GM18511 (cell line): Measurements from ENCODE around the gene LCP2.

Experiments used
- ATAC-seq: cut with Tn5 transposase; IDR thresholded peaks from one replicate; pipeline ENCODE4 v1.9.1; 2021; ENCODE audit warnings: mild to moderate bottlenecking, moderate library complexity; ENCODE audit not compliant: unreplicated experiment

Gene LCP2

DNA sequence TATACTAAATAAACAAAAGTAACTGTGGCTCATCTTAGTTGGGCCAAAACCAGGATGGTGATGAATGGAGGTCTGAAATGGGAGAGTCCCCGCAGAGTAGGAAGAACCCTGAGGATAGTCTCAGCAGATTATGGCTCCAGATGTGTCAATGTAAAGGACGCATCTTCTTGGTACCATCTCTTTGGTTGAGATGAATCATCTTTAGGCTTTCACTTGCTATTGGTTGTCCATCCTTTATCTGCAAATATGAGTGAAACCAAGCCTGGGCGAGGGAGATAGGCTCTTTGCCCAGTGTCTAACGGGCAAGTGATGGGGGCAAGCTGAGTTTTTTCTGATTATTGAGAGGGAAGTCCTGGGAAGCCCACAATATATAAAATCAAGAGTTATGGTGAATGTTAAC lies 19.4 kb upstream of the LCP2 start:
- no peak for ATAC-seq

DNA sequence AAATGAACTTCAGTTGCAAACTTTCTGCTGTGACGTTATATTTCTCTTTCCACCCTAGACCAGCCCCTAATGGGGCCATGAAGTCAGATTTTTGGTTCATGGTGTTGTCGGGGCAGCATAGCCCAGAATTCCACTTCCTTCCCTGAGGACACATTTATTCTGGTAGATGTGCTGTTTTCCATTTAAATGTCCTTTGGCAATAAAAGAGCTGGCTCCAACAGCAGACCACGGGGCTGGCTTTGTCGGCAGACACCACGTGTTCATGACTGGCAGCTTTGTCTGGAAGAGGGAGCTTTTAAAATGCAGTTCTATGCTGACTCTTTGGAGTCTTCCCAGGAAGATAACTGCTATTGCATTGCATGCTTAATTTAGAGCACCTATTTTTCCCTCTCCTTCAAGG lies 17.6 kb upstream of the LCP2 start:
- ATAC-seq = no peak

DNA sequence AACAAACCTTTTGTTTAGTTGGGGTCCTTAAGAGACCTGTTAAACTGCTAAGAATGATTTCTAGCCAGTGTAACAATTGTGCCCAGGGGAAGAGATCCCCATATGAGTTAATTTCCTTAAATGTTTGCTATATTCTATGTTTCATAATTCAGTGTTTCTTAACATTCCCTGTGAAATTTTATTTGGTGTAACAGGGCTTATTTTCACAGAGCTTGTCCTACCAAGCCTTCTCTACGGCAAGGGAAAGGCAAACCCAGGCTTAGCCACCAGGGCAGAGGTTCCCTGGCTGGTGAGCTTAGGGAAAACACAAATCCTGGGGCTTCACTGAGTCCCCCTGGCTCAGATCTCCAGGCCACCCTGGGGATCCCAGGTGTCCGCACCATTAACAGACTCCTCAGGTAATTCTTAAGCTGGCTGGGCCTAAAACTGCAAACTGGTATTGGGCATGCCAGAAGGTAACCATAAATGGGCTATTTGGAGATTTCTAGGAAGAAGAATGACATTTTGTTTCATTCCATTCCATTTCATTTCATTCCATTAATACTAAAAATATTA lies 17.0 kb upstream of the LCP2 start:
- no peak for ATAC-seq

DNA sequence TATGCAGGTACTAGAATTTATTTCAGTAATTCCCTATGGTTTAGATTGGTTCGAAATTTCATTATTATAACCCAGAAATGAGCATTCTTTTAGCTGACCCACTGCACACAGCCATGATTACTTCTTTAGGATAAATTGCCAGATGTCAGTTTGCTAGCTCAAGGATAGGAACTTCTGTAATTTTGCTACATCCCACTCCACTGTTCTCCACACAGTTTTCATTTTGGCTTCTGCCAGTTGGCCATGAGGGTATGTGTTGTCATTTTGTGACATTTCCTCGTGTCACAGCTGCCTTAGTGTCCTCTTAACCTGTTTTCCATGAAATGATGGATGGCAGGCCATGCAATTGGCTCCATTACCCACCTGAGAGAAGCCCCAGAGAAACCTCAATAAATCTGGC lies 16.2 kb upstream of the LCP2 start:
- no peak for ATAC-seq

DNA sequence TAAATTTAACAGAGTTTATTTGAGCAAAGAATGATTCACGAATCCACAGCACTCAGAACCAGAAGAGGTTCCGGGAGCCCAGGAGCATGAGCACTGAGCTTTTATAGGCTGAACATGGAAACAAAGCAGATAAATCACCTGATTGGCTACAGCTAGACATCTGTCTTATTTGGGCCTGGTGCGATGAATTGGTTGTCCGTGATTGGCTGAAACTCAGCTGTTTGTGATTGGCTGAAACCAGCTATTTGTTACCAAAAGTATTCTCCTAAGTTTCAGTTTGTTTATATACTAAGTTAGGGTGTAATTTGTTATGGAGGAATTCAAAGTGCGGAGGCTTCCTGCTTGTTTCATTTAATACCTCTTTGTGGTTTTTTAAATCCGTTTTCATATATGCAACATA lies 15.8 kb upstream of the LCP2 start:
- ATAC-seq = no peak

DNA sequence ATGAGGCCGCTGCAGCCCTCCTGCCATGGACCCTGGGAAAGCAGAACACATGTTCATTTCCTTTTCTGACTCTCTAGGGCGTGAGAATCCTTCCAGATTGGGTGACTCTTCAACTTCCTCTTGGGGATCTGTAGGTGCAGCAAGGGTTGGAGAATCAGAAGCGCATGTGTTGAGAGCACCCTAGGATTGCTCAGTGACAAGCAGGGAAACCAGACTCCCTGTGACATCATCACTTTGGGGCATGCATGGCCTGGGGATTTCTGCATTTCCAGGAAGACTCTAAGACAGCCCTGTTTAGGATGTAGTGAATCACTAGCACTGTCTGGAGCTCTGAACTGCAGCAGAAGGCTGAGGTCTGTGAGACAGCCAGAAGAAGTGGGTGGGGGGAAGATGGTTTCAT lies 15.1 kb upstream of the LCP2 start:
- peak; percentile 82 for ATAC-seq

DNA sequence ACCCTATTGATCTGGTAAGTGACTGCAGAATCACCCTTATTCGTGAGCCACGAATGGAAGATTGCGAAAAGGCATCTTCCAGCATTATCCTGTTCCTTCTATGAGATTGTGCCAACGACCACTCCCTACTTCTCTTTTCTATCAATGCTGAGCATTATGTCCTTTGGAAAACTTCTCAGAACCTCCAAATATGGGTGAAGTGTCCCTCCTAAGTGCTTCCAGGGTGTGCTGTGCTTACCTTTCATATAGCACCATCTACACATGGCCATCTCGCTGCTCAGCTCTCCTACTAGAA lies 14.7 kb upstream of the LCP2 start:
- ATAC-seq = no peak

DNA sequence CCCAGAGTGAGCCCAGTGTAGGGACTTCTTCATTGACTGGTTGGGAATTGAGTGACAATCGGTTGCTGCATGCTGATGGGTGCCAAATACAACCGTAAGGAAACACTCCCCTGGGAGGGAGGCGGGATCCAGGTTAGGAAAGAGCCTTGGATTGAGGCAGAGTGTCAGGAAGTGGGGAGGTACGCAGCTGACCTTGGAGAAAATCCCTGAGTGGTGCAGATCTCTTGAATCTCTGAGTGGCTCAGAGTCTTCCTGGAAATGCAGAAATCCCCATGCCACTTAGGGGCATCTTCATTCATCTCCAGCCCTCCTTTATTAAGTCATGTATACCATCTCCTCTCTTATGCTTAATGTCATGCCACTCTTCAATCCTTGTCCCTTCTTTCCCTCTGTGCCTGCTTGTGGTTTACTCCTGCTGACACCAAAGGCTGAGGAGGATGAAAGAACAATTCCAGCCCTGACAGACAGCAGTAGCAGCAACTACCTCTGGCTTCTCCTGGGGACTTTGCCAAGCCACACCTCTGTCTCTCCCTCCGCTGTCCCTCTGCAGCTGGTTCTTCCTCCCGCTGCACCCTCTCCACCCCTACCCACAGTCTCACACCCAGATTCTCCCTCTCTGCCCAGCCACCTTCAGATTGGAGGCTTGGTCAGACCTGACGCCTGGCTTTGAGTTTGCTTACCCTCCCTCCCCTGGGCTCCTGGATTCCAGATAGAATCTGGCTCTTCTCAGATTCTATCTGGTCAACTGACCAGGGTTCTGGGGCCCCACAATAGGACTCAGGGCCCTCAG lies 14.1 kb upstream of the LCP2 start:
- ATAC-seq = no peak

DNA sequence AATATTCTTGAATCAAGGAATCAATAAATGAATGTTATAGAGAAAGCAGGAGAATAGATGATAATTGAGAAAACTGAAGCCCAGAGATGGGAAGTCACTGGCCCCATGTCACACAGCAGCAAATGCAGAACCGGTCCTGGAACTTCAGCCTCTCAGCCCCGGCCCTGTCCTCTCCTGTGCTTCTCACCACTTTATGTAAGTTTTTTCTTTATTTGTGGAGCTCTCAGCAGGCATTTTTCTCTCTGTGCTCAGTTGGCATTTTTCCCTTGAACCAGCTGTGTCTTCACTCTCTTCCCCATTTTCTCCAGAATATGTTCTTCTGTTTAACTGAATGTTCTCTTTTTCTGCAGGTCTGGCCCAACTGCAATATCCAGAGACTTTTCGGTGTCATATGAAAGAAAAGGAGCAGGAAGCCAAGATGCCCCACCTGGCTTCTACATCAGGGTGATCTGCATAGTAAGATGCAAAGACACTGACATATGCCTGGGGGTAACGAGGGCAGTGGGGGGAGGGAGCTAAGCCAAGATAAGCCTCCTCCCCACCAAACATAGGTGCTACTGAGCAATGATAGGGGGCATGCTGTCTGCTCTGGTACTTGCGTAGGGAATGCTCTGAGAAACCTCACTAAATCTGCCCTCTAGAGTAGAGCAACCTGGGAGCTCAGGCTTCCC lies 12.8 kb upstream of the LCP2 start:
- ATAC-seq = no peak

DNA sequence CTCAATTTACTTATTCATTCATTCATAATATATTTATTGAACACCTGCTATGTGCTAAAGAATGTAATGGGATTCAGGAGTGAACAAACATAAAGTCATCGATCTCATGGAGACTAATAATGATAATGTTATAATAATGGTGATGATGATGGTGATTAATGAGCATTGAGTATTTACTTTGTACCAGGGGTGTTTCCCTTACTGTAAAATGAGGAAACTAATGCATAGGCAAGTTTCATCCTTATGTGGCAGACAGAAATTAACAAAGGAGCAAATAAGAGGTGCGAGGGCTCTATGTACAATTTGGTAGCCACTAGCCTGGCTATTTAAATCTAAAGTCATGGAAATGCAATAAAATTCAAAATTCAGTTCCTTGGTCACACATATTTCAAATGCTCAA lies 11.1 kb upstream of the LCP2 start:
- no peak for ATAC-seq

DNA sequence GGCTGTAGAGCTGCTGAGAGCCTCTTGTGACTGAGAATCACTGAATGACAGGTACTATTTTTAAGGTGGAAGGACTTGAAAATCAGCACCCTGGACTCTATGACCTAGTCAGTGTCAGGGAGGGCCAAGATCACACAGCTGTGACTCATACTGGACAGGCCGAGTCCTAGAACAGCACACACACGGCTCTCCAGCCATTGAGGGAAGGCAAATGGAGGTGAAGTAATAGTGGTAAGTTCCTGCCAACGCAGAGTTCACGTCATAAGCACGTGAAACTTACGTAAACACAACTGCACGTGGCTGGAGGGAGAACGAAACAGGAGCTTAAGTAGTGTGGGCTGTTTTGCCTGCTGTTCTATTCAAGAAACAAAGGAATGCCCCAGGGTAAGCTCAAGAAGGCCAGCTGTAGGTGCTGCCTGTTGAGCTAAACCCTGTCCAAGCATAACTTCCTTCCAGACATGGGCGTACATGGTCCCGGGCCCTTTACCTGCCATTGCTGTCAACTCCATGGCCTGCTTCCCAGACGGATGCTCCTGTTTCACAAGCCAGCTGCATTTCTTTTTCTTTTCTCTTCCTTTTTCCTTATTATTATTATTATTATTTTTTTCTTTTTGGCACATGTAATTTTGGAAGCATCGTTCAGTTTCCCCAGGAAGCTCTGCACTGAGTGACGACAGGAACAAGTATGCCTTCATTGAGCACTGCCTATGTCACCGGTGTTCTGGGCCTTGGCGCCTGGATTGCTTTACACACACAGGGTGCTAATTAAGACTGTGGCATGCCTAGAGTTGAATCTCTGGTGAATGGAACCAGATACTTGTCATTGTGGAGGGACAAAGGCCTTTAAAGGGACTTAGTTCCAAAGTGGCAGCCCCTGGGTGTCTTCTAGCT lies 10.2 kb upstream of the LCP2 start:
- no peak for ATAC-seq

DNA sequence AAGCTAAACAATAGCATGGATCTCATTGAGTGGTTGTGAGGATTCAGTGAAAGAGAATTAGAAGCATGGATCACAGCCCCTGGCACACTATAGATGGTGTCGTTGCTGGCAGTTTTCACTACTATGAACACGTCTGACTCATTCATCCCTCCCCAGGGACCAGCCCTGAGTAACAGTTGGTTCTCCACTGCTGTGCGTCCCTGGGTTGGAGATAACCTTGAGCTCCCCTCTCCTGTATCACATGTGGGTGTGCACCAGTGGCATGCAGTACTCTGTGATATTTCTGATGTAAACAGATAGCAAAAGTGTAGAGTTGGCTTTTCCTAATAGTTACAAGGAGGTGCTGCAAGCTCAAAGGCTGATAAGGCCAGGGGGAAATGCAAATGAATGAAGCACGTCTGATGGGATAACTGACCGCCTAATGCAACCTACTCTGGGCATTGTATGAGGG lies 8.8 kb upstream of the LCP2 start:
- peak; percentile 70 for ATAC-seq

DNA sequence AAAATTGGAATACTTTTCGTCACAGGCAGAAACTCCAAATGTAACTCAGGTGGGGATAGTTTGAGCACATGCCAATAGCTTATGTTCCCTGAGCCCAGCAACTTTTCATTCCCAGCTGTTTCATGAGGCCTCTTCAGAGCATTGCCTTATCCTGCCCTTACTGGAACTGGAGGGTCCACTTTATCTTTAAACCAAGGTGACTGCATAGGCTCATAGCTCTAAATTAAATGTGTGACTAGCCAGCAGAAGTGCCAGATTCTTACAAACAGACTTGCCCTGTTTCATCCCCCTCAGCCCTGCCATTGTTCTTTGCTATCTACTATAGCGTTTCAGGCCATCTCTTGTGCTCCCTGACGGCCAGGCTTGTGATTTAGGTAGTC lies 8.1 kb upstream of the LCP2 start:
- no peak for ATAC-seq

DNA sequence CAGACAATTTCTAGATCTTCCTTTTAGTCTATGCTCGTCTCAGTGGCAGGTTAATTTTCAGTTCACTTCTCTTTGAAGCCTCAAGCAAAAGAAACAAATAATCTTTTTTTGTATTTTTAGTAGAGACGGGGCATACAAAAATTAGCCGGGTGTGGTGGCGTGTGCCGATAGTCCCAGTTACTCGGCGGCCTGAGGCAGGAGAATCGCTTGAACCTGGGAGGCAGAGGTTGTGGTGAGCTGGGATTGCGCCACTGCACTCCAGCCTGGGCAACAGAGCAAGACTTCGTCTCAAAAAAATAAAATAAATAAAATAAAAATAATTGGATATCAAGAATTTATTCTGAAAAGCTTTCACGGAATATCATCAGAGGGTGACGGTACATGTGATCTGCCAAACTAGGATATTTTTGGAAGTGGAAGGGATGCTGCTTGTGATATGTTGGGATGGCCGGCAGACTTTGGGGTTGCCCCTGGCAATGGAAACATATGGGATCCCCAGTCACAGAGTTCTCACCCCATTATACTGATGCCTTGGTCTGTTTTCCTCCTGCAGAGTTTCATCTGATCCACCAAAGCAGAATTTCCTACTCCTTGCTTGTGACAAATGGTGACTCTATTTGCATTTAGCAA lies 7.6 kb upstream of the LCP2 start:
- no peak for ATAC-seq

DNA sequence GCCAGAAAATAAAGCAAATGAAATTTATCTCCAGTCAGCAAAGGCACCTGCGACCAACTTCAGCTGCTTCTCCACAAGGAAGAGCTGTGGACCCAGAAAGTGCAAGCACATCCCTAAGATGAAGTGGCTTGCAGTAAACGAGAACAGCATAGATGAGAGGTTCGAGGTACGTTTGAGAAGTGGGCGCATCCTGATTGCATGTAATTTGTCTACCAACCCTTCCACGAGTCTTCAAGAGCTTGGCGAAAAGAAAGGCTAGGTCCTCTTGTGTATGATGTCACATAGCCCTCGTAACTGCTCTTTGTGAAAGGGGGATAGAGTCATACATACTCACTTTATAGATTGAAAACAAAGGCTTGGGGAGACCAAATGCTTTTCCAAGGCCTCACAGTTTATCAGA lies 6.0 kb upstream of the LCP2 start:
- ATAC-seq = no peak

DNA sequence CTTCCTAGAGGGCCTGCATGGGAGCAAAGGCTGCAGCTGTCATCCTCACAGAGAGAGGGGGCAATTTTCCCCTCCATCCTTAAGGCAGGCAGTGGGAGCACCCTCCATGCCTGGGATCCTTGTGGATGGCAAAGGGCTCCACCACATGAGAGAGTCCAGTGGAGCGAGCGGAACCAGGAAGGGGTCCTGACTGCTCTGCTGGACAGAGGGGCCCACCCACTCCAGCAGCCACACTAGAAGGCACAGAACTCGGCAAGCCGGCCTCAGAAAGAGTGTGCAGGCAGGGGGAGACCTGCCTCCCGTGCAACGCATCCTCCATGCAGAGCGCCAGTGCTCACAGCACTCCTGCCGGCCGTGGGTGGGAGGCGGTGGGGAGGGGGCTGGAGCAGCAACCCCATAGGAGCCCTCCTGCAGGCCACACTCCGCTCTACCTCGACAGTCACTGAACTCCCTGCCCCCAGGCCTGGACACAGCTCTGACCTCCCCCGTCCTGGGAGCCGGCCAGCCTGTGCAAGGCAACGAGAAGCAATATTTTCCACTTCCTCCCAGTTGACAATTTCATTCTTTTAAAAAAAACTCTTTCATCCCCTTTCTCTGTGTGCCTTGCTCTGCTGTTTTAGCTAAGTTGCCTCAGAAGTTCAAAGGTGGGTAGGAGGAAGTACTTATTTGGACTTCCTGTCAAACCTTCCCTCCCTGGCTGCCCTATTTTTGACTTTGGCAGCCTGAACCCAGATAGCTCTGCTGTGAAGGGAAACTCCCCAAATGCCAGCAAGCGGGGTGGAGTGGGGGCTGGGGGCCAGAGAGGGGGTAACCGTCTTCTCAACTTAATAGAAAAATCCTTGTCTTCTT lies 5.3 kb upstream of the LCP2 start:
- ATAC-seq = peak; percentile 92

DNA sequence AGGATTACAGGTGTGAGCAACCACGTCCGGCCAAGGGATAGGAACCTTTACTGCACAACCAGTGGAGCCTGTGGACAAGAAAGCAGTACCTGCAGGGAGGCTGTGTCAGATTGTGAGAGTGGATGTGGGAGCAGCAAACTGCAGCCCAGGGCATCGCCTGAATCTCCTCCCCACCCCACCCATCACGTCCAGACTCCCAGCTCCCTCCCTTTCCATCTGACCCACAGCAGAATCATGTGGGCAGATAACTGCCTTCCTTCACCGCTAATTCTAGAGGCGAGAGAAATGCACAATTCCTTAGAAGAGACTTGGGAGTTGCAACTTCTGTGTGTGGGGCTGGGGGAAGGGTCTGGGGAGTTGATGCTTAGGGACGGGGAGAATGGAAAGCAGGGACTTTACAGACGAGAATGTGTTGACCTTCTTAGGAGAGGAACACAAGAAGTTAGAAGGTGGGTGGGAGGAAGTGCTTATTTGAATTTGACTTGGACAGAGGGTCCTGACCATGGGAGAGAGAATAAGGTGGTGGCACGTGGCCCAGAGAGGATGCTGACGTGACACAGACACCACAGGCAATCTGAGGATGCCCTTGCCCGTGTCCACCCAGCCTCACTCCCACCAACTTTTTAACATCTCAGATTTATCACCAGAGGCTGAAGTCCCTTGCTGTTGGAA lies 4.5 kb upstream of the LCP2 start:
- no peak for ATAC-seq

DNA sequence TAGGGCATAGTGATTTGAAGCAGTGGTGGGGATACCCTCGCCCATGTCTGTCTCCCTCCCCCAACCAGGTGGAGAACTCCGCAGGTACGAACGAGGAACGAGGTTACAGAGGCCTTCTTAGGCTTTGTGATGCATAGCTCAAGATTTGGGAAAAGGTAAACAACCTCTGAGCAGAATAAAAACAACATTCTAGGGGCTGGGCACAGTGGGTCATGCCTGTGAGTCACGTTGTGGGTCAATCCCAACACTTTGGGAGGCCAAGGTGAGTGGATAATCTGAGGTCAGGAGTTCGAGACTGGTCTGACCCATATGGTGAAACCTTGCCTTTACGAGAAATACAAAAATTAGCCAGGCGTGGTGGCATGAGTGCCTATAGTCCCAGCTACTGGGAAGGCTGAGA lies 3.6 kb upstream of the LCP2 start:
- ATAC-seq = no peak

DNA sequence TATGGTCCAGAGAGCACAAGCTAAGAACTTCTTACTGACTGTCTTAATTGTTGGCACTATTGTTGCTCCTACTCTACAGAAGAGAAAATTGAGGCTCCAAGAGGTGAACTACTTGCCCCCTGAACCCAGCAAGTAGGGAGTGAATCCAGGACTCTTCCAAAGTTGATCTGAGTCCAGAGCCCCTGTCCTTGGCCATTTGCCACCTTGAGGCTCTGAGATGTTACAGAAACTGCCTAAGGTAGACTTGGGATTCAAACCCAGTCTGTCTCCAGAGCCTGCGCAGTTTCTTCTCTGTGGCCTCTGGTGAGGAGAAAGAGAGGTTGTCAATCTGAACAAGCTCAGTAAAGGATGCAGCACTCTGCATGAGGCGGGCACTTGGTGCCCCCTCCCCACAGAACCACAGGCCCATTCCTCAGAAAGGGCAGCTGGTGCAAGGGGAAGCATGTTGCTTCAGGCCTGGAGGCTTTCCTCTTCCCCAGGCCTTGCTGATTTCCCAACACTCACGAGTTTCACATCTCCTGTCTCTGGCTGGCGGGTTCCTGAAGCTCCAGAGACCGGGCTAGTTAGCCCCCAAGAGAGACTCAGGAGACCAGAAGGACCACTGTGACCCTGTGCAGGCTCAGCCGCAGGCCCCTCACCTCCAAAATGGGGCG lies 2.9 kb upstream of the LCP2 start:
- no peak for ATAC-seq
